Measurements from ENCODE around the gene DHRS7C.
"Not testable (repeated sequence)": the region's sequence is repeated elsewhere in the genome, so short reads cannot be mapped to it uniquely, and the experiment has no call there.

DHRS7C gene

DNA sequence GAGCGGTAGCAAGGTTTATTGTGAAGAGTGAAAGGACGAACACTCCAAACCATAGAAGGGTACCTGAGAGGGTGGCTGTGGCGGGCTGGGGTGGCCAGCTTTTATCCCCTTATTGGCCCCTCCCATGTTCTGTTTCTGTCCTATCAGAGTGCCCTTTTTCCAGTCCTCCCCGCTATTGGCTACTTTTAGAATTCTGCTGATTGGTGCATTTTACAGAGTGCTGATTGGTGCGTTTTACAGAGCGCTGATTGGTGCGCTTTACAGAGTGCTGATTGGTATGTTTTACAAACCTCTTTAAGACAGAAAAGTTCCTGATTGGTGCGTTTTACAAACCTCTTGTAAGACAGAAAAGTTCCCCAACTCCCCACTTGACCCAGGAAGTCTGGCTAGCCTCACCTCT lies 18.0 kb upstream of the DHRS7C start:
- ATAC-seq: no peak

DNA sequence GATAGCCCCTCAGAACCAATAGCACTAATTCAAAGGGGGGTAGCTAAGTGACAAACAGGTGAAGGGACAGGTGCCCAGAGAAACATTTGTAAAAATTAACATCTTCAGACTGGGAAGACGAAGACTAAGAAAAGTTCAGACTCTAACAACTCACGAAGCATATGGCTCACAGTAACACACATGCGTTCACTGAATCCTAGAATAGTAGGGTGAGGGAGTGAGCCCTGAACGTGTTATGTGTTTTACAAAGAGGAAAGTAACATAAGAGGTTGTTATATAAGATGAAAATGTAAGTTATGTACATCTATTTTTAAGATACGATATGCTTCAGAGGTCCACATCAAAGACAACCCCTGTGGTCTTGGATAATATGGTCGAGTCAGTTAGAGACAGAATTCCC lies 15.3 kb upstream of the DHRS7C start:
- no peak for ATAC-seq

DNA sequence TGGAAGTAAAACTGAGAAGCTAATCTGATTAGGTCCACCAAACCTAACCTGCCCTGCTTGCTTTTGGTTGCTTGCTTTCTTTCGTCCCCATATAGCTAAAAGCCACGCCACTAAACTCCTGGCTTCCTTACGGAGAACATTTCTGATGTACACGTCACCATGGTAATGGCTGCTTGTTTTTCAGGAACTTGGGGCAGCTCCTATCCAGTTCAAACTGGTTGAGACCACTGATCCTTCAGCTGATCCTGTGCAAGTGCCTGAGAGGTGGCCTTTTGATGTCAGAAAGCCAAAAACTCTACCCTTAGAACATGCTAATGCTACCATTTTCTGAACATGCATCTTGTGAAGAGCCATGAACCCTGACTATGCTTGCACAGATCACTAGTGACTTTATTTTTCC lies 14.4 kb upstream of the DHRS7C start:
- ATAC-seq: no peak

DNA sequence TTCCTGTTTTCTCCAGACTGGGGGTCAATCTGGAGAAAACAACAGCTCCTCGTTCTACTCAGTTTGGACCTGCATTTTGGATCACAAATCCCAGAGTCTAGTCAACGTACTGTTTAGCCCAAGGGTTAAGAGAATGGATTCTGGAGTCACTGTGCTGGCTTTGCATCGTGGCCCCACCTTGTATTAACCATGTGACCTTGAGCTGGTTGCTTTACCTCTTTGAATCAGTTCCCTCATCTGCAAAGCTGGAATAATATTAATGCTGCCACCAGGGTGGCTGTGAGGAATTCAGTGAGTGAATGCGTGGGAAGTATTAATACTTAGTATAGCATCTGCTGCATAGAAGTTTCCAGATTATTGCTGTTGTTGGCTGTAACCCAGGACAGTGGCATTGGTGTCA lies 11.3 kb upstream of the DHRS7C start:
- no peak for ATAC-seq

DNA sequence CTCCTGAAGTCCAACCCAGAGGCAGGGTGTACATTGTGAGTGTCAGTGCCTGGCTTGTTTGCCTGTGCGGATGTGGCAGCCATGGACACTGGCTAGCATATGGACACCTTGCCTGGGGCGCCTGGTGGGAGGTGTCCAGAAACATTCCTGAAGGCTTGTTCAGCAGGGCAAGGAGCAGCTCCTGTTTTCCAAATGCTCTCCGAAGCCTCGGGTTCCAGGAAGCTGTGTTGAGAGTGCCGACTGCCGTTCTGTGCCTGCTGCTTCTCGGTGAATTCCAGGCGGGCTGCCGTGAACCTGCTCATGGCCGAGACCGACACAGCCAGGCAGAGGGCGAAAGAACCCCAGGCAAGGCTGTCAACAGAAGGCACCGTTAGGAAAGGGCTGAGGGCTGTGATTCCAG lies 10.9 kb upstream of the DHRS7C start:
- no peak for ATAC-seq

DNA sequence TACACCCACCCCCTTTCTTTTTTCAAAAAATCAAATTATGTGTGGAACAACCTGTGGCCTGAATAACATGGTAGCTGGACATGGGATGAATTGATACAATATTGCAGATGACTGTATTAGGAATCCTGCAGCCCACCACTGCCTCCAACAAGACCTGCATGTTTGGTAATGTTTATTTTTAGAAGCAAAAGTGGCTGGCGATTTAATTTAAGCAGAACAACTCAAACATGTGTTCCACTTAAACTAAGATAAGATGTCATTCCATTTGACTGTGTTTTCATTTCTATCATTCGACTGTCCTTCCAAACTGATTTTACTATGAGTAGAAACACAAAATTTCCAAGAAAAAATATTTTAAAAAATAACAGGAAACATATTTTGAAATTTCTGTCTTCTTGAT lies 10.1 kb upstream of the DHRS7C start:
- ATAC-seq: no peak

DNA sequence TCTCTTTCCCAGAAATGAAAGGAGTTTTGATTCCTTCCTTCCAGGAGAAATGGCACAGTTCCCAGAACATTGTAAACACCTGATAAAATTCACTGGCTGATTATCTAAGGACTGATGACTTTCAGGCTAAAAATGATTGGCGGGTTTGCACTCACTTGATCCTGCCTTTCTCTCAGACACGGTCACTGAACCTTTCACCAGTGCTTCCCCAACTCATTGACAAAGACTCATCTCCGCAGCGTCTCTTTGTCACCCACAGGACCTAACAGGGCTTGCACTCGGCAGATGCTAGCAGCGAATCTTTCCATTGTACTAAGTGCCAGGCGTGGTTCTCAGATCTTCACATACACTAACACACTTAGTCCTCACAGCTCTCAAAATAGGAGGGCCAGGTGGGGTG lies 7.3 kb upstream of the DHRS7C start:
- ATAC-seq: no peak

DNA sequence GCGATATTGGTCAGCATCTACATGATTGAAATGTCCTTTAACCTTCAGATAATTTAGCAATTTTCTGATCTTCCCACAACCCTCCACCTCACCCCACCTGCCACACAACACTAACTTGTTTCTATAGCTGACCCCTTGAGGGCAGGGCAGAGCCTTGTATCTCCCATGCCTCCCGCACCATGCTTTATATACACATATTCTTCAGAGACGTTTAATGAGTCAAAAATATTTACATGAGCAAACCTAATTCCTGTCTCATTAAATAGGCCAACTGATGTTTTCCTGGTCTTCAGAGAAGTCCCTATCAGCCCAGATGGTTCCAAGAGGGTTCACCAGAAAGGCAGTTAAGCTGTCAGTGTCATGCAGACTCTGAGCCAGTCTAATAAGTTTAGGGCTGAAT lies 6.6 kb upstream of the DHRS7C start:
- no peak for ATAC-seq

DNA sequence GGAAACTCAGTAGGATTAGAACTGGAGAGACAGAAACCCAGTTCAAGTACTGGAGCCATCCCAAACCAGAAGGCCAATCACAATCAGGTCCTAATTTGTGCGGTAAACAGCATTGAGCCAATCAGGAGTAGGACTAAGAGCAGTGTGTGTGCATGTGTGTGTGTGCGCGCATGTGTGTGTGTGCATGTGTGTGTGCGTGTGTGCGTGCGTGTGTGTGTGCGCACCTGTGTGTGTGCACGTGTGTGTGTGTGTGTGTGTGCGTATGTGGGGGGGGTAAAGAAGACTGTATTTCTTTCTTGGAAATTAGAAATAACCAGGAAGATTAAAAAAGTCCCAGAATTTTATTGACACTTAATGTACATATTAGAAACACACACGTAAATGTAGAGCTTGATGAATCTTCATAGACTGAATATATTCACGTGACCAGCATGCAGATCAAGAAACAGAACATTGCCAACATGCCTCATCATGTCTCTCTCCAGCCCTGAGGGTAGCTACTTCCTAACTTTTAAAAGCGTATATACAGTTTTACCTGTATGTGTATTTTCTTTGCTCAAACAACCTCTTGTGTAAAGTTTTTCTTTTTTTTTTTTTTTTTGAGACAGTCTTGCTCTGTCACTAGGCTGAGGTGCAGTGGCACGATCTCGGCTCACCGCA lies 919 bp upstream of the DHRS7C start:
- no peak for ATAC-seq

DNA sequence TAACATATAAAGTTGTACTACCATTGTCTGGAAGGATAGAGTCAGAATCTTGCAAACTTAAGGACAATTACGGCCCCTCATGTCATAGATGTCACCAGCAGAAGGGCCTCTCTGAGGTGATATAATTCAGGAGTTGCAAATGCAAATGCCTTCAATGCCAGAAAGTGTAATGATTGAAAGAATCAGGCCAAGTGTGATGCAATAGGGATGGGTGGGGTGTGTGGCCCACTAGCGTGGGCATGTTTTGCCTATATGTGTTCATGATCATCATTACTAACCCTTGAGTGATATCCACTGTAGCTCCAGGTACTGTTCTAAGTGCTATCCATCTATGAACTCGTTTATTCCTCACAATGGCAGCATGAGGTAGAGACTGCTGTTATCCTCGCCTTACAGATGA lies 1.1 kb downstream of the DHRS7C start:
- no peak for ATAC-seq

DNA sequence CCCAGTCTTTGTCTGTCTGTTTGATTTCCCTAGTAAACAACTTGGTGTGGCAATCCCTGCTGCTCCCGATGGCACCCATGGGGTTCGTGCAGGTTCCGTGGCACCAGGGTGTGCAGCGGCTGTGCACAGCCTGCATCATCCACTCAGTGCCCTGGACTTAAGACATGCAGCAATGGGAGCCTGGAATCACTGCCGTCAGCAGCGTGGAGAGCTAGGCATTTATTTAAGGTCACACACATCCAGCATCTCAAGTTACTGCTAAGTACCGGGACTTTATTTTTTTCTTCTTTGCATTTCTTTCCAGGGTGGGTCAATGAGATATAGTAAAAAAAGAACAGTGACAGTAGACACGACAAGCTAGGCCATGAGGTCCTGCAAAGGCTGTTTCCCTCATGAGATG lies 2.8 kb downstream of the DHRS7C start:
- no peak for ATAC-seq

DNA sequence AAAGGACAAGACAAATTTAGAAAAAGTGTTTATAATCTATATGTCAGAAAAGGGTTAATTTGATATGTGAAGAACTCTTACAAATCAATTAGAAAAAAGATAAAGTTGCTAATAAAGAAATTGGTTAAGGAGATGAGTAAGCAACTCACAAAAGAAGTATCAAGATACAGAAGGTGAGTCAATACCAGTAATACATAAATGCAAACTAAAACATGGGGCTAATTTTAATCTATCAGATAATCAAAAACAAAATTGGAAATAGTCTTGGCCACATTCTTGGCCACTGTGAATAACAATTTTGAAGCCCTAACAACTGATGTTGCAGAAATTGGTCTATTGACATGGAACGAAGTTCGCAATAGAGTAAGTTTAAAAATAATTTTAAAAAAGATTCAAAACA lies 6.8 kb downstream of the DHRS7C start:
- no peak for ATAC-seq

DNA sequence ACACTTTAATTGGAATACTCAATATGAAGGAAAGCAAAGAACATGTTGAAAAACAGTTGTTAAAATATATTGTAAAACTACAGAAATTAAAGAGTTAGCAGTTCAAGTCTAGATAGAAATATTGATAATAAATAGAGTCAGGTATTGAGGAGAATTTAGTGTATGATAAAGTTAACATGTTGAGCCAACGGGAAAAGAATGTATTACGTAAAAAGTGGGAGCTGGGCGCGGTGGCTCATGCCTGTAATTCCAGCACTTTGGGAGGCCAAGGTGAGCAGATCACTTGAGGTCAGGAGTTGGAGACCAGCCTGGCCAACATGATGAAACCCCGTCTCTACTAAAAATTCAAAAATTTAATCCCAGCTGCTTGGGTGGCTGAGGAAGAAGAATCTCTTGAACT lies 7.9 kb downstream of the DHRS7C start:
- not testable (repeated sequence) for ATAC-seq

DNA sequence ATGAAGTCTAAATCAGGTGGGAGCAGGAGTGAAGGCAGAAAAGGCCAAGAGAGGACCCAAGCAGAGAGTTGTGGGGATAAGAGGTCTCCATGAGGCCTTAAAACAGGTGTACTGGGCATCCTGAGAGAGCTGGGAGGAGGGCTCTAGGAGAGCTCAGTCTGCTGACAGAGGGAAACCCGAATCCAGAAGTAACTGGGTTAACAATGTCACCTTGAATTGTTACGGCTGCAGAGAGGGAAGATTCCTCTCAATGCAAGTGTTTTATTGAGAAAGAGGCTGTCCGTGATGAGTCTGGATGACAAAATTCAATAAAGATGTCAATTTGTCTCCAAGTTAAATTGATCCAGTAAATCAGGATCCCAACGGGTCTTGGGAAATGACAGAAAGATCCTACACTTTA lies 8.3 kb downstream of the DHRS7C start:
- no peak for ATAC-seq

DNA sequence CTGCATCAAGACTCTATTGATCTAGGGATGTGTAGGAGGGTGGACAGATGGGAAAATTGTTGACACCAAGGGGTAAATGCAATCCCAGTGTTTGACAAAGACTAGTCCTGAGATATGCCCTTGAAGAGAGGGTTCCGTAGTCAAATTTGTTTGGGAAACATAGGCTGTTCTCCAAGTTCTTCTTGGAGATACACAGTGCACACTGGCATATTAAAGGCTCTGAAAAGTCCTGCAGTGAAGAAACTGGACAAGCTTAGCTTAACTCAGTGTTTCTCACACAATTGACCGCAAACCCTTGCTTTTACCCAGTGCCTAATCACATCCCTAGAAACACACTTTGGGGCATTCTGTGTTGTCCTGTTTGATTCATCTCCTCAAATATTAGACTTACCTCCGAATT lies 10.8 kb downstream of the DHRS7C start:
- no peak for ATAC-seq

DNA sequence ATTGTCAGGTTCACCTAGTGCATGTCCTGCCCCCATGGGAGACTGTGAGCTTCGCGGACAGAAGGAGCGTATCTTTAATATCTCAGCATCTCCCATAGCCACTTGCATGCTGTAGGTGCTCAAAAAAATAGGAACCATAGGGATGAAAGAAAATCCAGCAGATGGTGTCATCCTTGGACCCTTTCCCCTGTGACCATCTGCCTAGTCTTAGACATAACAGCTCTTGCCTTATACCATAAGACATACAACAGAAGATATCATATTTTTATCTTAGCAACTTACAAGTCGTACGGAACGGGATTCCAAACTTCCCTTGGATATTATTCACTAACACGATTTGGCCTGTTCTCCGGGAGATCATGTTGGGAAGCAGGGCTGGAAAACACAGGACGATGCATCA lies 14.5 kb downstream of the DHRS7C start:
- no peak for ATAC-seq

DNA sequence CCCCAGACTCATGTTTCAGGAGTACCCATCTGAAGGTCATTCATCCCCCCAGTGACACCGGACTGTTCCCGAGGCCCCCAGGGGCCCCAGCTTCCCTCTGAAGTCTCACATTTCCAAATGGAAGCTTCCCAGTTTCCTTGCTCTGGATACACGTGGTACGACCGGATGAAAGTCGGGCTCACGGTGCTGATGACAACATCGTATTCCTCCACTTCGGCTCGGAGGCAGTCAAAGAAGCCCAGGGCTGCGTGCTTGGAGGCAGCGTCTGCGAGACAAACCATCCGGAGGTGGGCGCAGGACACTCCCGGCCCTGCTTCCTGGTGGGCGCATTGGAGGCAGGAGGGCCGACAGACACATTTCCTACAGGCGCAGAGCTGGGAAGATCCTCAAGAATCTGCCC lies 18.7 kb downstream of the DHRS7C start:
- no peak for ATAC-seq

DNA sequence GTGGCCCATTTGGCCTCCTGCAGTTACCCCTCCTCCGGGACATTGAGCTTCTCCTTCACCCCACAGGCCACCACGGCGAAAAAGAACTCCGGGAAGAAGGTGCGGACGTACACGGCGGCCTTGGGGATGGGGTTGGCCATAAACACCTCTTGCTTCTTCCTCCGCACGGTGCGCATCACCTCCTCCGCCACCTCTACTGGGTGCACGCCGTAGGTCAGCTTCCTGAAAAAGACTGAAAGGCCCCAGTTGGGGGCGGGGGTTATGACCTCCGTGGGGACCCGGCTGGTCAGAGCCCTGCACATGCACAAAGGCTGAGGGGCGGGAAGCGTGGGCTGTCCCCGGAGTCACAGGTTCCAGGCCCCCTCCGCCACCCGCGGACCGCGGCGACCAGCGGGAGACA lies 19.9 kb downstream of the DHRS7C start:
- ATAC-seq: no peak

DNA sequence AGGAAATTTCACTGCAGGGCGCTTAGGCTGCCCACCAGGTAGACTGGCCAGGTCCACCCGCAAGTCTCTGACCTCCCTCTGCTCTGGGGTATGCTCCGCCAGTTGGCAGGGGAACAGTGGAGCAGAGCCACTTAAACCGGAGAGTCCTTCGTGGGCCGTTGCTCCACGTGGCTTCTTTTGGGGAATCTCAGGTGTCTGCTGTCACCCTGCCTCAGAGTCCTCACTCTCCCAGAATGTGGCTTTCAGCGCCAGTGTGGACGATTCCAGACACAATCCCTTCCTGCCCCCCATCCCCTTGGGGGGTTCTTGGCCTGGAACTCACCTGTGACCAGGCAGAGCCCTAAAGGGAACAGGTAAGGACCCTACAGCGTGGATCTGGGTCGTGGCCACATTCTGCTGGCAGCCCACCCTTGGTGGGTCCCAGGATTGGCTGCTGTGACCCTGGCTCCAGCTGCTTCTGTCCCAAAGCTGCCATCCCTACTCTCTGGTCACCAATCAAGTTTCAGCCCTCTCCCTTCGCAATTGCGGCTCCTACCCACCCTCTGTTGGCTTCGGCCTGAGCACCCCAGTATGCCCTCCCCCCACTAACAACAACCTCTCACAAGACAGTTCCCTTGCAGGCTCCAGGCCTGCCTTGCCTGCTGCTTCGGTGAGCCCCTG lies 22.2 kb downstream of the DHRS7C start:
- no peak for ATAC-seq

DNA sequence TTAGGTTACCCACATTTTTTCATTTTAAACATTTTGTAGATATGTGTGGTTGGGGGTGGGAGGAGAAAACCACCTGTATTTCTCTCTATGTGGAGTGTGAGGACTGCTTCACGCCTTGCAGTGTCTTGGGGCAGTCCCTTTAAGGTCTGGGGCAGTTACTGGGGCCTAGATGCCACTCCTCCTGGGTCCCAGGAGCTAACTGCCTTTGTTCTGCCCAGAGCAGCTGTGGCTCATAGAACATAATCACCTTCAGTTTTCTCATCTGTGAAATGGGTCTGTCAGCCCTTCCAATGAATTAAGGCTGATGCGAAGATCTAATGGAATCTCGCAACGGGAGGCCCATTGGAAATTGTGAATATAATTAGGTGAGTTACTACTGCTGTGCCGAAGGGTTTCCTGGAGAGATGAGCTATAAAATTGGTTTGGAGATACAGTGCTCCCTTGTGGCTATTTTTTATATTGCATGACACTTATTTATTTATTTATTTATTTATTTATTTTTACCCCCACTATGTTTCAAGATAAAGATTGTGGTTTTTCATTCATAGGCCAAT lies 22.9 kb downstream of the DHRS7C start:
- no peak for ATAC-seq

DNA sequence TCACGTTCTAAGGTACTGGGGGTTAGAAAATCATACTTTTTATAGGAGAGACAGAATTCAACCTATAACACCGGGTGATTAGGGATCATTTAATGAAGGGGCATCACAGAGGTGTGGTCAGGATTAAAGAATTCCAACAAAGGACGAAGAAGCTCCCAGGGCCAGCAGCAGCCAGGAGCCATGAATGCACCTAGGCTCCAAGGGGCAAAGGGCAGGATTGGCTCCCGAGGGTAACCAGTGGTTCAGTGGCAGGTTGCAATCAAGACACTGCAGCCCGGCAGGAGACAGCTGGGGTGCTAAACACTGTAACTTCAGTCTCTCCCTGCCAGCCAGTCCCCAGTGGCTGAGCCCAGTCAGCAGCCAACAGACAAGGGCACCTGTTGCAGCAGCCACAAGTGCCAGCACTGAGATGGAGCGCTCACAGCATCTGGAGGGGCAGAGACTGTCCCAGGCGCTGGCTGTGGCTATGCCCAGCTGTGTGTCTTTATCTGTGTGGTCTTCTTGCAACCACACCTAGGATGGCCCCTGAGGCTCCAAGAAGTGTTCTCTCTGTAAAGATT lies 23.9 kb downstream of the DHRS7C start:
- ATAC-seq: no peak

DNA sequence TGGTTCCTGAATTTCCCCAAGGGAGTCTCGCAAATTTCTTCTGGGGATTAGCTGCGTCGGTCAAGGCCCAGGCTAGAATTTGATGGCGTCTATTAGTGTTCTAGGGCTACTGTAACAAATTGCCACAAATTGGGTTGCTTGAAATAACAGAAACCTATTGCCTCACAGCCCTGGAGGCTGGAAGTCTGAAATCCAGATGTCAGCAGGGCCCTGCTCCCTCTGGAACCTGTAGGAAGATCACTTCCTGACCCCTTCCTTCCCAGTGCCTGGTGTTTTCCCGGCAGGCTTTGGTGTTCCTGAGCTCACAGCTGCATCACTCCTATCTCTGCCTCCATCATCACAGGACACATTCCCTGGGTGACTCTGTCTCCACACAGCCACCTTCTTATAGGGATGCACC lies 24.4 kb downstream of the DHRS7C start:
- ATAC-seq: no peak

DNA sequence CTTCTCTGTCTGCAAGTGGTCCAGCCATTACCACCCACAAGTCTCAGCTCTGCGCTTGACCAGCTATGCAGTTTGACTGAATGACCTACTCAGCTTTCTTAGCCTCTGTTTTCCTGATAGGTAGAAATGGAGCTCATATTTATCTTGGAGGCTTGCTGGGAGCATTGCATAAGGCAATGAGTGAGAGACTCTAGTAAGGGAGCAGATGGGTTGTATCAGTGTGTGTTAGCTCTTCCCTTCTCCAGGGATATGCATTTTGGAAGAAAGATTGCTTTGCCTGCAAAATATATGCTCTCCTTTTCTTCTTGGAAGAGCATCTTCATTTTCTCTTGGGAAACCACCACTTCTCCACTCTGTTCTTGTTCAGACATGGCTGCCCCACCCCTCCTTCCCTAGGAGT lies 26.1 kb downstream of the DHRS7C start:
- no peak for ATAC-seq

DNA sequence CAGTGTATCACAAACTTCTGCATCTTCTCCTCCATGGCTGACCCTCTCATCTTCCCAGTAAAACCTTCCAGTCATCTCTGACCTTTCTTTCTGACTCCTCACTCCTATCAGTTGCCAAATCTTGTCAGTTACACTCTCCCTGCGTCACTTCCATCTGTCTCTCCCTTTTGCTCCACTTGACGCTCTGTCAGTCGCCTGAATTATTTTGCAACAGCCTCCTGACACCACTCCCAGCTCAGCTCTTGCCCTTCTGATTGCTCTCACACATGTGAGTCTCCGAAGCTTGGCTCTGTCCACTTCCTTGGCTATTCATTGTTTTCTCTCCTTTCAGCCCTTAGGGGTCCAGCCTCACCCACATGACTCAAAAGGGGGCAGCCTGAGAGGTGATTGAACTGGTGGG lies 27.7 kb downstream of the DHRS7C start:
- ATAC-seq: no peak

DNA sequence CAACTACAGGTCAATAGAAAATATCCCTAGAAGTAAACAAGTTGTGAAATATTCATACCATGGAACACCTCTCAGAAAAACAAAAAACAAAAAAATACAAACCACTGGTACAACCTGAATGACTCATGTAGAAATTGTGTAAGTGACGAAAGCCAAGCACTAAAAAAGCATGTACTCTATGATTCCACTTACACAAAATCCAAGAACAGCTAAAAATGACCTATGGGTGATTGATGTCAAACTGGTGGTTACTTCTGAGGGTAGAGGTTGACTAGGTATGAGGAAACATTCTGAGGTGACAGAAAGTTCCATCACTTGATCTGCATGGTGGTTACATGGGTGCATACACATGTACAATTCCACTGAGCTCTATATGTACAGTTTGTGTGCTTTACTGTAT lies 31.1 kb downstream of the DHRS7C start:
- no peak for ATAC-seq
